HL-60 (cell line): ENCODE measurements around the gene SEMA3D.

Source experiments
- GABPA ChIP-seq: IDR thresholded peaks from 2 replicates; pipeline ENCODE4 v1.6.1; 2012; ENCODE audit warnings: low read depth
- POLR2AphosphoS5 ChIP-seq: IDR thresholded peaks from 2 replicates; pipeline ENCODE4 v1.6.1; 2012; ENCODE audit warnings: low read depth
- SPI1 ChIP-seq: IDR thresholded peaks from 2 replicates; pipeline ENCODE4 v1.6.1; 2012; ENCODE audit warnings: low read depth, mild to moderate bottlenecking, borderline replicate concordance
- TF ChIP-seq, protein P1 (sequence below): IDR thresholded peaks from 2 replicates; pipeline ENCODE4 v1.6.1; 2012; ENCODE audit warnings: low read depth; ENCODE audit not compliant: insufficient replicate concordance
- TF ChIP-seq, protein P2 (sequence below): IDR thresholded peaks from one replicate; pipeline ENCODE4 v1.5.1; 2011; ENCODE audit warnings: low read length, control low read depth, inconsistent platforms; ENCODE audit not compliant: insufficient read depth

DNA sequence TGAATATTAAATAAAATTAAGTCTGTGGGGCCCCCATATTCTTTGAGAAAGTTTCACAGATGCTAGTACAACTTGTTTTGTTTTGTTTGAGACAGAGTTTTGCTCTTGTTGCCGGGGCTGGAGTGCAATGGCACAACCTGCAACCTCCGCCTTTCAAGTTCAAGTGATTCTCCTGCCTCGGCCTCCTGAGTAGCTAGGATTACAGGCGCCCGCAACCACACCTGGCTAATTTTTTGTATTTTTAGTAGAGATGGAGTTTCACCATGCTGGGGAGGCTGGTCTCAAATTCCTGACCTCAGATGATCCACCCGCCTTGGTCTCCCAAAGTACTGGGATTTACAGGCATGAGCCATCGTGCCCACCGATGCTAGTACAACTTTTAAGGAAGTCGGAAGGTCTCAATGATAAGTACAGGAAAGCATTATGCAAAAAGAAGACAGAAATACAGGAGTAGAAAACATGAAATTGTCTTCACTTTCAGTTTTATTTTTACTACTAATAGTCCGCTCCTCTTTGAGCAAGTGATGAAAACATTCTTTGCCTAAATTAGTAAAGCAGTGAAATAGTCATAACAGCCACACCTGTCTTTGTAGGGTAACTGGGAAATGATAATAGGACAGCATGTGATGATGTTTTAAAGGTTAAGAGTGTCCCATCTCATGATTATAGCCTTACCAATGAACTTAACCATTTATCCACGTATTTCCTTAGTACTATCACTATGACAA, 147.5 kb downstream of the SEMA3D start:
- TF ChIP-seq, protein P1, sequence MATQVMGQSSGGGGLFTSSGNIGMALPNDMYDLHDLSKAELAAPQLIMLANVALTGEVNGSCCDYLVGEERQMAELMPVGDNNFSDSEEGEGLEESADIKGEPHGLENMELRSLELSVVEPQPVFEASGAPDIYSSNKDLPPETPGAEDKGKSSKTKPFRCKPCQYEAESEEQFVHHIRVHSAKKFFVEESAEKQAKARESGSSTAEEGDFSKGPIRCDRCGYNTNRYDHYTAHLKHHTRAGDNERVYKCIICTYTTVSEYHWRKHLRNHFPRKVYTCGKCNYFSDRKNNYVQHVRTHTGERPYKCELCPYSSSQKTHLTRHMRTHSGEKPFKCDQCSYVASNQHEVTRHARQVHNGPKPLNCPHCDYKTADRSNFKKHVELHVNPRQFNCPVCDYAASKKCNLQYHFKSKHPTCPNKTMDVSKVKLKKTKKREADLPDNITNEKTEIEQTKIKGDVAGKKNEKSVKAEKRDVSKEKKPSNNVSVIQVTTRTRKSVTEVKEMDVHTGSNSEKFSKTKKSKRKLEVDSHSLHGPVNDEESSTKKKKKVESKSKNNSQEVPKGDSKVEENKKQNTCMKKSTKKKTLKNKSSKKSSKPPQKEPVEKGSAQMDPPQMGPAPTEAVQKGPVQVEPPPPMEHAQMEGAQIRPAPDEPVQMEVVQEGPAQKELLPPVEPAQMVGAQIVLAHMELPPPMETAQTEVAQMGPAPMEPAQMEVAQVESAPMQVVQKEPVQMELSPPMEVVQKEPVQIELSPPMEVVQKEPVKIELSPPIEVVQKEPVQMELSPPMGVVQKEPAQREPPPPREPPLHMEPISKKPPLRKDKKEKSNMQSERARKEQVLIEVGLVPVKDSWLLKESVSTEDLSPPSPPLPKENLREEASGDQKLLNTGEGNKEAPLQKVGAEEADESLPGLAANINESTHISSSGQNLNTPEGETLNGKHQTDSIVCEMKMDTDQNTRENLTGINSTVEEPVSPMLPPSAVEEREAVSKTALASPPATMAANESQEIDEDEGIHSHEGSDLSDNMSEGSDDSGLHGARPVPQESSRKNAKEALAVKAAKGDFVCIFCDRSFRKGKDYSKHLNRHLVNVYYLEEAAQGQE: no peak
- TF ChIP-seq, protein P2, sequence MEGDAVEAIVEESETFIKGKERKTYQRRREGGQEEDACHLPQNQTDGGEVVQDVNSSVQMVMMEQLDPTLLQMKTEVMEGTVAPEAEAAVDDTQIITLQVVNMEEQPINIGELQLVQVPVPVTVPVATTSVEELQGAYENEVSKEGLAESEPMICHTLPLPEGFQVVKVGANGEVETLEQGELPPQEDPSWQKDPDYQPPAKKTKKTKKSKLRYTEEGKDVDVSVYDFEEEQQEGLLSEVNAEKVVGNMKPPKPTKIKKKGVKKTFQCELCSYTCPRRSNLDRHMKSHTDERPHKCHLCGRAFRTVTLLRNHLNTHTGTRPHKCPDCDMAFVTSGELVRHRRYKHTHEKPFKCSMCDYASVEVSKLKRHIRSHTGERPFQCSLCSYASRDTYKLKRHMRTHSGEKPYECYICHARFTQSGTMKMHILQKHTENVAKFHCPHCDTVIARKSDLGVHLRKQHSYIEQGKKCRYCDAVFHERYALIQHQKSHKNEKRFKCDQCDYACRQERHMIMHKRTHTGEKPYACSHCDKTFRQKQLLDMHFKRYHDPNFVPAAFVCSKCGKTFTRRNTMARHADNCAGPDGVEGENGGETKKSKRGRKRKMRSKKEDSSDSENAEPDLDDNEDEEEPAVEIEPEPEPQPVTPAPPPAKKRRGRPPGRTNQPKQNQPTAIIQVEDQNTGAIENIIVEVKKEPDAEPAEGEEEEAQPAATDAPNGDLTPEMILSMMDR: no peak
- TF ChIP-seq GABPA: no peak
- TF ChIP-seq POLR2AphosphoS5: no peak
- no peak for TF ChIP-seq SPI1
